ENCODE data around the gene NRG2. TPM values are rescaled to one million over a fixed set of nuclear protein-coding genes. Genes with fewer than 3 reads are reported as not detected.

NRG2 gene
- polyA plus RNA-seq, 2 of the 4 experiments (the other 2 are of a cell fraction), result 1.0 to 1.1 TPM

DNA sequence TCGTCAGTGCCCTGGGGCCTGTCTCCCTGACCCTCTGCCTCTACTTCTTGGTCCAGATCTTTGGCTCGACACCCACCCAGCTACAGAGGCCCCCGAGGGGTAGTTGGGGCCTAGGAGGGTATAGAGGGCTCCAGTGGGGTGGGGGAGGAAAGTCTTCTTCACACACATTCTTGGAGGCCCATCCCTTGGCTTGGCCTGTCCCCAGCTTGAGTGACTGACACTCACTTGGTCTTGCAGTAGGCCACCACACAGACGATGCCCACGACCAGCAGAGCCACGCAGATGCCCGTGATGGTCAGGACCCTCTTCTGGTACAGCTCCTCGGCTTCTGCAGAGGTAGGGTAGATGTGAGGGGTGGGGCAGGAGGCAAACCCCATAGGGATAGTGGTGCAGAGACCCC is 187.6 kb downstream of the NRG2 start (continued):
- TF ChIP-seq MYC (IDR thresholded peaks at IDR 0.05; ENCODE audit: borderline replicate concordance, low read length), result no peak
- TF ChIP-seq RCOR1 (IDR thresholded peaks at IDR 0.05; ENCODE audit: low read depth, low read length), result no peak
- TF ChIP-seq ZNF302 (CRISPR knock-in tag; IDR thresholded peaks at IDR 0.05), result no peak
- TF ChIP-seq, protein P1, sequence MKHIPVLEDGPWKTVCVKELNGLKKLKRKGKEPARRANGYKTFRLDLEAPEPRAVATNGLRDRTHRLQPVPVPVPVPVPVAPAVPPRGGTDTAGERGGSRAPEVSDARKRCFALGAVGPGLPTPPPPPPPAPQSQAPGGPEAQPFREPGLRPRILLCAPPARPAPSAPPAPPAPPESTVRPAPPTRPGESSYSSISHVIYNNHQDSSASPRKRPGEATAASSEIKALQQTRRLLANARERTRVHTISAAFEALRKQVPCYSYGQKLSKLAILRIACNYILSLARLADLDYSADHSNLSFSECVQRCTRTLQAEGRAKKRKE (CRISPR knock-in tag; IDR thresholded peaks at IDR 0.05; ENCODE audit: low read depth), result no peak

DNA sequence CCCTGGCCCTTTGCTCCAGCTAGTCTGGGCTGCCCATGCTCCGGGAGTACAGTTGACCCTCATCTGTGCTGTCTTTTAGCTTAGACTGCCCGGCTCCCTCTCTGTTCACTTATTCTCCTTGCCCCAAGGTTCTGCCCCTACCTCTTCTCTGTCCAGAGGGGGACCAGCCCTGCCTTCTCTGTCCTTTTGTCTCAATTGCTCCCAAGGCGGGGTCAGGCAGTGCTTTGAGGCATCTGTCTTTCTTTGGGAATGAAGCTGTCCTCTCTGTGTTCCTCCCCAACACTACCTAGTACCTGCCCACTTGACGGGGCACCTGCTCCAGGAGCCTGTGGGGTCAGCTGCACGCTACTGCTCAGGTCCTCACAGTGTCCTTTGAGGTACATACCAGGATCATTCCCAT is 188.1 kb downstream of the NRG2 start:
- DNase-seq (ENCODE audit: low read depth in 1 of 2, low spot score in 1 of 2) (no peak), FAIRE-seq (no peak), ATAC-seq (no peak)
- ChIA-PET POLR2A (no interaction called here), CTCF (interaction anchor here (0.6 to 3.2 kb wide), 6 partner anchors 9 to 220 kb away, joined by 3 to 20 read pairs (median 11); no protein-coding TSS in a partner anchor)
- WGBS (ENCODE audit: missing lambda C conversion rate), result 69% methylated on average over 5 of the region's 5 CpGs
- no peak overlapping the region for H3K27ac ChIP-seq
- no peak overlapping the region for H3K4me2 ChIP-seq
- H3K9me3 ChIP-seq, result no peaks in the 10 kb centered on the region
- H3K4me3 ChIP-seq, result no peak overlapping the region
- TF ChIP-seq TFCP2L1 (CRISPR knock-in tag; IDR thresholded peaks at IDR 0.05) (no peak), POLR2AphosphoS2 (conservative IDR thresholded peaks at IDR 0.05; ENCODE audit: low read length) (no peak), MYC (IDR thresholded peaks at IDR 0.05; ENCODE audit: borderline replicate concordance, low read length) (no peak), HOXB5 (CRISPR knock-in tag; IDR thresholded peaks at IDR 0.05) (no peak), CBX8 (IDR thresholded peaks at IDR 0.05) (no peak), MAZ (IDR thresholded peaks at IDR 0.05; ENCODE audit: borderline replicate concordance, low read depth, low read length) (no peak), CBX2 (IDR thresholded peaks at IDR 0.05; ENCODE audit: borderline replicate concordance, low read depth) (no peak), FOSB (CRISPR knock-in tag; IDR thresholded peaks at IDR 0.05) (no peak), HOXB13 (CRISPR knock-in tag; IDR thresholded peaks at IDR 0.05; ENCODE audit: low read depth) (no peak), ZC3H11A (IDR thresholded peaks at IDR 0.05) (no peak), HOXA7 (CRISPR knock-in tag; IDR thresholded peaks at IDR 0.05) (no peak), SREBF2 (IDR thresholded peaks at IDR 0.05) (no peak), CEBPB (IDR thresholded peaks at IDR 0.05) (no peak), KDM5A (IDR thresholded peaks at IDR 0.05) (no peak), KDM1A (IDR thresholded peaks at IDR 0.05; ENCODE audit: low read depth) (no peak), GATA3 (IDR thresholded peaks at IDR 0.05; ENCODE audit: borderline replicate concordance) (no peak)
- TF ChIP-seq, protein P2, sequence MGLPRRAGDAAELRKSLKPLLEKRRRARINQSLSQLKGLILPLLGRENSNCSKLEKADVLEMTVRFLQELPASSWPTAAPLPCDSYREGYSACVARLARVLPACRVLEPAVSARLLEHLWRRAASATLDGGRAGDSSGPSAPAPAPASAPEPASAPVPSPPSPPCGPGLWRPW (IDR thresholded peaks at IDR 0.05), result no peak
- TF ChIP-seq, protein P3, sequence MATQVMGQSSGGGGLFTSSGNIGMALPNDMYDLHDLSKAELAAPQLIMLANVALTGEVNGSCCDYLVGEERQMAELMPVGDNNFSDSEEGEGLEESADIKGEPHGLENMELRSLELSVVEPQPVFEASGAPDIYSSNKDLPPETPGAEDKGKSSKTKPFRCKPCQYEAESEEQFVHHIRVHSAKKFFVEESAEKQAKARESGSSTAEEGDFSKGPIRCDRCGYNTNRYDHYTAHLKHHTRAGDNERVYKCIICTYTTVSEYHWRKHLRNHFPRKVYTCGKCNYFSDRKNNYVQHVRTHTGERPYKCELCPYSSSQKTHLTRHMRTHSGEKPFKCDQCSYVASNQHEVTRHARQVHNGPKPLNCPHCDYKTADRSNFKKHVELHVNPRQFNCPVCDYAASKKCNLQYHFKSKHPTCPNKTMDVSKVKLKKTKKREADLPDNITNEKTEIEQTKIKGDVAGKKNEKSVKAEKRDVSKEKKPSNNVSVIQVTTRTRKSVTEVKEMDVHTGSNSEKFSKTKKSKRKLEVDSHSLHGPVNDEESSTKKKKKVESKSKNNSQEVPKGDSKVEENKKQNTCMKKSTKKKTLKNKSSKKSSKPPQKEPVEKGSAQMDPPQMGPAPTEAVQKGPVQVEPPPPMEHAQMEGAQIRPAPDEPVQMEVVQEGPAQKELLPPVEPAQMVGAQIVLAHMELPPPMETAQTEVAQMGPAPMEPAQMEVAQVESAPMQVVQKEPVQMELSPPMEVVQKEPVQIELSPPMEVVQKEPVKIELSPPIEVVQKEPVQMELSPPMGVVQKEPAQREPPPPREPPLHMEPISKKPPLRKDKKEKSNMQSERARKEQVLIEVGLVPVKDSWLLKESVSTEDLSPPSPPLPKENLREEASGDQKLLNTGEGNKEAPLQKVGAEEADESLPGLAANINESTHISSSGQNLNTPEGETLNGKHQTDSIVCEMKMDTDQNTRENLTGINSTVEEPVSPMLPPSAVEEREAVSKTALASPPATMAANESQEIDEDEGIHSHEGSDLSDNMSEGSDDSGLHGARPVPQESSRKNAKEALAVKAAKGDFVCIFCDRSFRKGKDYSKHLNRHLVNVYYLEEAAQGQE (IDR thresholded peaks at IDR 0.05), result no peak
- TF ChIP-seq, protein P4, sequence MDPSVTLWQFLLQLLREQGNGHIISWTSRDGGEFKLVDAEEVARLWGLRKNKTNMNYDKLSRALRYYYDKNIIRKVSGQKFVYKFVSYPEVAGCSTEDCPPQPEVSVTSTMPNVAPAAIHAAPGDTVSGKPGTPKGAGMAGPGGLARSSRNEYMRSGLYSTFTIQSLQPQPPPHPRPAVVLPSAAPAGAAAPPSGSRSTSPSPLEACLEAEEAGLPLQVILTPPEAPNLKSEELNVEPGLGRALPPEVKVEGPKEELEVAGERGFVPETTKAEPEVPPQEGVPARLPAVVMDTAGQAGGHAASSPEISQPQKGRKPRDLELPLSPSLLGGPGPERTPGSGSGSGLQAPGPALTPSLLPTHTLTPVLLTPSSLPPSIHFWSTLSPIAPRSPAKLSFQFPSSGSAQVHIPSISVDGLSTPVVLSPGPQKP (IDR thresholded peaks at IDR 0.05; ENCODE audit: low read depth, low read length), result no peak
- TF ChIP-seq, protein P5, sequence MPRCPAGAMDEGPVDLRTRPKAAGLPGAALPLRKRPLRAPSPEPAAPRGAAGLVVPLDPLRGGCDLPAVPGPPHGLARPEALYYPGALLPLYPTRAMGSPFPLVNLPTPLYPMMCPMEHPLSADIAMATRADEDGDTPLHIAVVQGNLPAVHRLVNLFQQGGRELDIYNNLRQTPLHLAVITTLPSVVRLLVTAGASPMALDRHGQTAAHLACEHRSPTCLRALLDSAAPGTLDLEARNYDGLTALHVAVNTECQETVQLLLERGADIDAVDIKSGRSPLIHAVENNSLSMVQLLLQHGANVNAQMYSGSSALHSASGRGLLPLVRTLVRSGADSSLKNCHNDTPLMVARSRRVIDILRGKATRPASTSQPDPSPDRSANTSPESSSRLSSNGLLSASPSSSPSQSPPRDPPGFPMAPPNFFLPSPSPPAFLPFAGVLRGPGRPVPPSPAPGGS (IDR thresholded peaks at IDR 0.05), result no peak
- H3K4me1 ChIP-seq, result no peaks in the 10 kb centered on the region

Data from A549 (cell line).